Lung (tissue), 12 donors: ENCODE data around the gene PDZD8. TPM values are rescaled to one million over a fixed set of nuclear protein-coding genes. Genes with fewer than 3 reads are reported as not detected.
"Not testable (repeated sequence)": the region's sequence is repeated elsewhere in the genome, so short reads cannot be mapped to it uniquely, and the experiment has no call there.

Experiments
- ATAC-seq: fragments of 200-7000 bp; cut with Tn5 transposase; one replicate; pipeline ENCODE4 v1.9.1; 2020; ENCODE audit warnings: moderate number of reproducible peaks; ENCODE audit not compliant: insufficient read depth, low FRiP score
- DNase-seq, 3 donors: peaks; one replicate each; pipeline ENCODE4 v3.0.0-alpha.2; 2013 to 2017
- H3K27ac ChIP-seq, 2 donors: one replicate each; pipeline ENCODE4 v1.5.1; 2013; ENCODE audit warnings: mild to moderate bottlenecking in 2 of 2, moderate library complexity in 2 of 2, control low read depth in 1 of 2, inconsistent platforms in 1 of 2, low read depth in 1 of 2, low read length in 1 of 2
- H3K27me3 ChIP-seq, 3 donors: one replicate each; pipeline ENCODE4 v1.5.1; 2013; ENCODE audit warnings: low read length in 2 of 3; ENCODE audit not compliant: control insufficient read depth in 3 of 3, insufficient read depth in 3 of 3
- H3K36me3 ChIP-seq, 4 donors: one replicate each; pipeline ENCODE4 v1.5.1; 2013; ENCODE audit warnings: low read length in 4 of 4, mild to moderate bottlenecking in 1 of 4, moderate library complexity in 1 of 4; ENCODE audit not compliant: control insufficient read depth in 4 of 4, insufficient read depth in 4 of 4
- H3K4me1 ChIP-seq, 5 donors: one replicate each; pipeline ENCODE4 v1.5.1; 2013; ENCODE audit warnings: low read length in 5 of 5, mild to moderate bottlenecking in 2 of 5, moderate library complexity in 1 of 5; ENCODE audit not compliant: control insufficient read depth in 5 of 5, insufficient read depth in 5 of 5
- H3K4me3 ChIP-seq: one replicate; pipeline ENCODE4 v1.5.1; 2013; ENCODE audit warnings: mild to moderate bottlenecking, control low read depth, moderate library complexity
- H3K9ac ChIP-seq, 2 donors: one replicate each; pipeline ENCODE4 v1.5.1; 2013; ENCODE audit warnings: low read length in 2 of 2, control low read depth in 1 of 2; ENCODE audit not compliant: insufficient read depth in 1 of 2
- H3K9me3 ChIP-seq, 4 donors: one replicate each; pipeline ENCODE4 v1.5.1; 2013; ENCODE audit warnings: low read length in 3 of 4, mild to moderate bottlenecking in 1 of 4, moderate library complexity in 1 of 4; ENCODE audit not compliant: control insufficient read depth in 4 of 4, insufficient read depth in 3 of 4
- CTCF ChIP-seq: IDR thresholded peaks from 2 replicates; pipeline ENCODE4 v1.5.1; 2012; ENCODE audit warnings: mild to moderate bottlenecking; ENCODE audit errors: control extremely low read depth, extremely low read depth
- WGBS, 2 donors: extraction: QIAGEN DNeasy Blood & Tissue Kit; methylation state at CpG; one replicate each; pipeline ENCODE4 v1.1.7; 2013; 5-methylcytosine and 5-hydroxymethylcytosine counted together
- polyA plus RNA-seq, 2 donors: library from polyadenylated mRNA; stranded (reverse); fragments of 200-250 nt; gene quantifications; one replicate each; pipeline ENCODE4 v1.2.1, GENCODE V29; 2013
- total RNA-seq, 2 donors: library from RNA; depleted of rRNA in 1 of 2; stranded (reverse); fragments of >200 nt in 1 of 2; gene quantifications; one replicate each; pipeline ENCODE4 v1.2.1, GENCODE V29; 2014 to 2021
- donor health status: control.
- donor health status: control.
- donor health status: Bipolar disorder and iron deficiency.
- donor health status: healthy.
- donor health status: DM: yes; HTN: yes; CAD: no.

Gene PDZD8
- total and polyA plus RNA-seq, 4 donors, result 3.7 to 32.0 (median 19.3) TPM

- no peak for ATAC-seq
Observed at GRCh38 chr10:117294039-117294645, 81.1 kb downstream of the PDZD8 start.

GRCh38 chr10:117290872-117291271 lies 84.4 kb downstream of the PDZD8 start:
- not testable (repeated sequence) for ATAC-seq, H3K27me3 ChIP-seq
- WGBS, 2 donors, result 97 to 98% methylated on average over 10 of the region's 10 CpGs

More at GRCh38 chr10:117294039-117294645, 81.1 kb downstream of the PDZD8 start:
- H3K9me3 ChIP-seq, result no peaks in the 10 kb centered on the region
- H3K4me3 ChIP-seq, result no peak overlapping the region
- H3K27ac ChIP-seq, result no peak overlapping the region
- no peak overlapping the region for H3K9ac ChIP-seq
- no peak for TF ChIP-seq CTCF
- DNase-seq, result no peak
- peaks cover 0 to 1% (median 0%) of the 10 kb centered on the region in 5 donors for H3K4me1 ChIP-seq
- whole genome bisulfite sequencing, 2 donors, result 94 to 98% methylated on average over 1 of the region's 1 CpG
- no peaks in the 10 kb centered on the region for H3K27me3 ChIP-seq
- H3K36me3 ChIP-seq, result peaks cover 0 to 8% (median 4%) of the 10 kb centered on the region in 4 donors

GRCh38 chr10:117284716-117285494 lies 90.3 kb downstream of the PDZD8 start:
- Histone ChIP-seq H3K36me3 (peaks cover 15 to 24% (median 19%) of the 10 kb centered on the region in 4 donors), H3K4me3 (no peak overlapping the region), H3K9me3 (no peaks in the 10 kb centered on the region), H3K27me3 (no peaks in the 10 kb centered on the region), H3K4me1 (no peaks in the 10 kb centered on the region), H3K27ac (no peak overlapping the region), H3K9ac (no peak overlapping the region)
- ATAC-seq (no peak), DNase-seq (no peak)
- no peak for TF ChIP-seq CTCF
- 89 to 91% methylated on average over 12 of the region's 12 CpGs for WGBS, 2 donors

More at GRCh38 chr10:117290872-117291271, 84.4 kb downstream of the PDZD8 start:
- H3K4me3 ChIP-seq, H3K9me3 ChIP-seq, DNase-seq, H3K27ac ChIP-seq, H3K4me1 ChIP-seq, H3K9ac ChIP-seq, H3K36me3 ChIP-seq: not testable (repeated sequence)

GRCh38 chr10:117277675-117278074 lies 97.6 kb downstream of the PDZD8 start:
- Histone ChIP-seq H3K27me3 (no peaks in the 10 kb centered on the region), H3K9ac (no peak overlapping the region), H3K4me3 (no peak overlapping the region), H3K27ac (no peak overlapping the region), H3K9me3 (no peaks in the 10 kb centered on the region), H3K36me3 (no peaks in the 10 kb centered on the region), H3K4me1 (no peaks in the 10 kb centered on the region)
- WGBS, 2 donors, result 96% methylated on average over 2 of the region's 2 CpGs
- ATAC-seq (no peak), DNase-seq (no peak)
- no peak for TF ChIP-seq CTCF
